GM21723 (cell line): Measurements from ENCODE around the gene CNTNAP2.
"Not testable (repeated sequence)": the region's sequence is repeated elsewhere in the genome, so short reads cannot be mapped to it uniquely, and the experiment has no call there.

Experiments
- ATAC-seq: cut with Tn5 transposase; IDR thresholded peaks from one replicate; pipeline ENCODE4 v1.9.1; 2021; ENCODE audit warnings: mild to moderate bottlenecking, moderate library complexity; ENCODE audit not compliant: unreplicated experiment

Gene CNTNAP2

DNA sequence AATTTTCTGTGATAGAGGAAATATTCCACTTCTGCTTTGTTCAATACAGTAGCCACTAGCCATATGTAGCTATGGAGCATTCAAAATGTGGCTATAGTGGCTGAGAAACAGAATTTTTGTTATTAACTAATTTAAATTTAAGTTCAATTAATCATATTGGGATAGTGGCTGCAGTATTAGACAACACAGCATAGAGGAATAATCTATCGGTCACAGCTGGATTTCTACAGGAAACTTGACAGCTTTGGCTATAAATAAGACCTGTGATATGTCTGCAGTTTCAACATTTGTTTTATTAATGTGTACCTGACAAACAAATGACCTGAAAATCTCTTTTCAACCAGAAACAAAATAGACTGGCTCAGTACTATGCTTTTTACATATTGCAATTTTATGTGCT, 953.2 kb downstream of the CNTNAP2 start:
- no peak for ATAC-seq

GRCh38 chr7:147070886-147071285, 954.3 kb downstream of the CNTNAP2 start:
- ATAC-seq, result no peak

DNA sequence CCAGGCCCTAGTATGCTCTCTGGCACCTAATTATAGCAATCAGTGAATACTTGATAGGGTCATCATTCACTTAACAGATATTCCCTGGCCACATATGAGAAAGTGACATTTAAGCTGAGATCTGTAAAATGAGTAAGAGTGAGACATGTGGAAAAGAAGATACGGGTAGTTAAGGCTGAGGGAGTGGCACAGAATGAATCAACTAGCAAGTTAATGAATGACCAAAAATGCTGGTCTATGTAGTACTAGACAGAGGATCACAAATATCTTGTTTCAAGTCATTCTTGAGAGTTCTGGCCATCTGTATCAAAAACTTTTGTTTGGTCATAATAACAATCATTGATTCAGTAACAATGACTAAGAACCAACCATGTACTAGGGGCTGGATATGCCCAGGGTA, 954.9 kb downstream of the CNTNAP2 start:
- ATAC-seq, result no peak

DNA sequence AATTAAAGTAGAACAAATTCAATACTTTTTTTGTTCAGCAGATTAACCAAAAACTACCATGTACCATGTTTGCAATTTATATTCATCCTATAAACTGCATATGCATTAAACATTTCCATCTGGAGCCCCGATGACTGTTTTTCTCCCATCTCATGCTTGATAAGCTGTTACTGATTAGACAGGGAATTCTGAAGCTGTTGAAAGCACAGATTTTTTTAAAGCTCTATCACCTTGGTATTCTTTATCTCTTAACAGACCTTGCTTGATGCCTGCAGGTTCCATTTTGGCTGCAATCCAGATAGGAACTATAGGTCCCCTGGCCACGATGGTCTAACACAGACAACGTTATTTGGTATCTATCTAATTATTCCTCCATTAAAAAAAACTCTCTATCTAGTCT, 961.7 kb downstream of the CNTNAP2 start:
- no peak for ATAC-seq

DNA sequence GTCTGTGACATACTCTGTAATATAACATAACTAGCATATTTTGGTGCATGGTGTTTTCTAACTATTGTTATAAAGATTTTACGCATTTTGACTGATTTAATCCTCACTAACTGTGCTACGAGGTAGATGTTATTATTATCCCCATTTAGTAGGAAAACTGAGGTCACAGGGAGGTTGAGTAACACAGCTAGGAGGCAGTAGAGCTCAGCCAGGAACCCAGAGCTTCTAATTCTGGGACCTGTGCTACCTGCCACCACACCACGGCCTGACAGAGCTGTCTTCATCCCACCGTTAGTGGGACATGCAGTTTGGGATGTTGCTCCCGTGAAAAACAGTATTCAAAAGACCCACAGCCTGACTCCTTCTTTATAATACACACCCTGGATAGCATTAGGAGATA, 962.5 kb downstream of the CNTNAP2 start:
- ATAC-seq, result no peak

- ATAC-seq, result no peak
Observed at GRCh38 chr7:147079921-147080420, 963.4 kb downstream of the CNTNAP2 start.

- no peak for ATAC-seq
Observed at GRCh38 chr7:147081117-147081516, 964.5 kb downstream of the CNTNAP2 start.

- no peak for ATAC-seq
Observed at GRCh38 chr7:147089051-147089461, 972.5 kb downstream of the CNTNAP2 start.

DNA sequence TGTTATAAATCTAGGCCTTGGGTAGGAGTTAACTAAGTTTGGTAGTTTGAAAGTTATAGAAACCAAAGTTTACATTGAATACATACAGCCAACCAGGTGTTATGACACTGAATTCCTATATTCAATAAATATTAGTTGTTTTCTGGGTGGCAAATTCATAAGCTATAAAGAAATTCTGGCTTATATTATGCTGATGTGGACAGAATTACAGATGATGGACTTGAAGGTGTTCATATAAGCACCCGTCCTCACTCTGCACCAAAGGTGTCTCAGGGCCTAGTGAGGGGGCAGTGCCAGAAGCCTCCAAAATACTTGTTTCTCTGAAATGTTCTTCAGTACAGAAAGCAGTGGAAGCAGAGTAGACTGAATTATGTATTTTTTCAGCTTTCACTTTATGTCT, 973.0 kb downstream of the CNTNAP2 start:
- ATAC-seq, result no peak

GRCh38 chr7:147096629-147097028, 980.0 kb downstream of the CNTNAP2 start:
- no peak for ATAC-seq

- no peak for ATAC-seq
Observed at GRCh38 chr7:147103224-147103623, 986.6 kb downstream of the CNTNAP2 start.

DNA sequence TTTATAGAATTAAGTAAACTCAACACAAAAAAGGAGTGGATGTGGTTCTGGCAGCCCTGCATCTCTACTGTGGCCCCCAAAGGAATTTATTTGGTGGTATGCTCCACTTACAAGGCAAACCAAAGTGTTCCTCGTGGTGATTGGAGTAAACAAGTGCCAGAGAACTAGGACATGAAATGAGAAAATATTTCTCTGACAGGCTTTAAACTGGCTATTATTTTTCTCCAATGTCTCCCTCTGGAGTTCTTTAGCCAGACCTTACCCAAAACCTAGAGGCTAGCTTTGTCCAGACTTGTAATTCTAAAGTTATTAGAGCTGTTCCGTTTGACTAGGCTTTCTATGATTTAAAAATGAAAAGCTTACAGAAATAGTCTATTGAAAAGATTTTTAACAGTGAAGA, 990.1 kb downstream of the CNTNAP2 start:
- ATAC-seq, result no peak

- not testable (repeated sequence) for ATAC-seq
Observed at GRCh38 chr7:147114525-147114924, 997.9 kb downstream of the CNTNAP2 start.

- no peak for ATAC-seq
Observed at GRCh38 chr7:147136352-147136751, 1019.8 kb downstream of the CNTNAP2 start.

- no peak for ATAC-seq
Observed at GRCh38 chr7:147145194-147145593, 1028.6 kb downstream of the CNTNAP2 start.

GRCh38 chr7:147146169-147146568, 1029.6 kb downstream of the CNTNAP2 start:
- no peak for ATAC-seq

DNA sequence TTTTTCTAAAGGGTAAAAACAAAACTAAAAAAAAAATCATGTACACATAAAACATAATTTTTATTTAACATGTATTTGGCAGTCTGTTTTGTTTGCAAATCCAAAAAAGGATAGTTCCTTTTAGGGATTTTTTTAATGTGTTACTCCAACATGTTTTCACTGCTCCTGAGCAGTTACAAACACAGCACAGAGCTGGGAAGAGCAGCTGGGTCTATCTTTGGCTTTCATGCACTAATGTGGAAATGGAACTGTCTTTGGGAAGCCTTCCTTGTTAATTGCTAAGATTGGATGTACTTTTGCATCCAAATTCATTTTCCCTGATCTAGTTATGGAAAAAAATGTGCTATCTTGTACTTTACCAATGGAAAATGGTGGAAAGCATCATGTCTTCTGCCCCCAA, 1035.1 kb downstream of the CNTNAP2 start:
- ATAC-seq, result no peak

GRCh38 chr7:147153571-147153970, 1037.0 kb downstream of the CNTNAP2 start:
- ATAC-seq, result no peak

GRCh38 chr7:147161405-147161804, 1044.8 kb downstream of the CNTNAP2 start:
- no peak for ATAC-seq

- ATAC-seq, result no peak
Observed at GRCh38 chr7:147170341-147171012, 1053.9 kb downstream of the CNTNAP2 start.

DNA sequence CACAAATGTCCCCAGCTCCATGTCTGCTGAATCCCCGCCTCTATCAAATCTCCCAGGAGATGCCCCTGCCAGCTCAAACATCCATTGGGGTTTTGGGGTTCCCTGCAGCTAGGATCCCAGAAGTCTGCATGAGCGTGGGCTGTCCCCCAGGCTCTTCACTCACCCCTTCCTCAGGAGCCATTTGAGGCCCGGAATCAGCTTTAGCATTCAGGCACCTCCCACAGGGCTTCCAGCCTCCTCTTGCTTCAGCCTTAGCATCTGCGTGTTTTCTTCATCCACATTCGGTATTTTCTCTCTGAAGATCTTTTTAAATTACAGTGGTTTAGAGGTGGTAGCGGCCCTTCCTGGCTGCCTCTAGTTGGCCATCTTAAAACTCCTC, 1054.4 kb downstream of the CNTNAP2 start:
- ATAC-seq, result no peak

- ATAC-seq, result no peak
Observed at GRCh38 chr7:147173883-147174282, 1057.3 kb downstream of the CNTNAP2 start.

DNA sequence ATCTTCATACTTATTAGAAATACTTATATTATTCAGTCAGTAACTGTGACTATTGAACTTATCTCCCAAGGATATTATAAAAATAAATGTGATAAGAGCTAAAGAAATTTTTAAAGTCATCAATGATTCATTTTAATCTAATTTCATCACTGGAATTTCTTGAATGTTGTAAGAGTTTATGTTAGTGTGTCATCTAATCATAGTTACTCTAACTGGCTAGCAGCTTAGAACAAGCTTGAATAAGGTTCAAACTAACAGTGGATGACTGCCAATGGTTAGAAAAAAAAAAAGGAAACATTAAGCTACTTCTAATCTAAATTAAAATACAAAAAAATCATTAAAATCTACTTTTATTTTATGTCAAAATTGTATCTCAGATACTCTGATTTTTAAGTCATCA, 1066.3 kb downstream of the CNTNAP2 start:
- no peak for ATAC-seq
